Parietal lobe (tissue), 2 donors: ENCODE measurements around the gene NUTM2D. TPM values are rescaled to one million over a fixed set of nuclear protein-coding genes. Genes with fewer than 3 reads are reported as not detected.

Source experiments
- small RNA-seq: library from RNA; depleted of rRNA; stranded (forward); fragments of <200 nt; gene quantifications from one replicate; pipeline ENCODE3, GENCODE V24; 2014; ENCODE audit warnings: low replicate concordance
- total RNA-seq: library from RNA; depleted of rRNA; stranded (reverse); fragments of >200 nt; gene quantifications from one replicate; pipeline ENCODE4 v1.2.3, GENCODE V29; 2014

Gene NUTM2D
- 11.9 TPM for total RNA-seq

GRCh38 chr10:87357444-87357843 lies at the start of gene NUTM2D:
Gene NUTM2D (plus strand): TSS chr10:87357744. CDS start chr10:87358266, 522 bp downstream.

Small RNA genes within 50 kb of the gene (small RNA-seq; reads per million reads assigned to genes)
- gene AL355334.1, result not detected

Other genes with a start within 250 kb of the NUTM2D start
- 3.1 TPM for gene NUTM2A, start 132.3 kb upstream of the NUTM2D start, total RNA-seq
- gene MINPP1, start 147.1 kb downstream of the NUTM2D start, total RNA-seq, result 22.2 TPM